K562 (cell line): ENCODE data around the gene DUSP5. TPM values are rescaled to one million over a fixed set of nuclear protein-coding genes. Genes with fewer than 3 reads are reported as not detected.
"Not testable (repeated sequence)": the region's sequence is repeated elsewhere in the genome, so short reads cannot be mapped to it uniquely, and the experiment has no call there.

Experiments used
- ATAC-seq: fragments of 200-7000 bp; cut with Tn5 transposase; 3 replicates; pipeline ENCODE4 v1.9.1; 2020; ENCODE audit warnings: moderate library complexity
- BruUV-seq: library from RNA; stranded (reverse); fragments of 400-500 nt; replicated peaks from 2 replicates; lab custom pipeline; 2021; lab: Mats Ljungman, UMichigan
- CTCF ChIA-PET: fragments of 300-600 bp; formaldehyde crosslinking; extraction: SDS; loops from one replicate; lab custom pipeline; 2021; ENCODE audit warnings: low intra/inter-chr PET ratio; lab: Yijun Ruan, JAX
- POLR2A ChIA-PET: fragments of 300-600, 350-650 bp; sonication (Branson Sonifier 250); formaldehyde crosslinking; extraction: SDS; loops from one replicate; lab custom pipeline; 2021; ENCODE audit warnings: antibody characterized with exemption, inconsistent platforms; lab: Yijun Ruan, JAX
- DNase-seq, 4 experiments: peaks; one replicate each; pipeline versions ENCODE4 v3.0.0 to v3.0.0-alpha.2; 2011 to 2018; ENCODE audit warnings: low spot score in 3 of 4, mixed read lengths in 3 of 4; ENCODE audit errors: extremely low read depth in 1 of 4
- FAIRE-seq: peaks from 2 replicates; lab custom pipeline; 2011; peaks lifted over from hg19 to GRCh38; lab: Jason Lieb, UNC
- H2AFZ ChIP-seq: 2 replicates; pipeline ENCODE4 v1.6.0; 2011; ENCODE audit warnings: low read depth, low read length, control low read depth, inconsistent platforms
- H3K27ac ChIP-seq: fragments of 200-600 bp; 3 replicates; pipeline ENCODE4 v1.8.0; 2011; ENCODE audit warnings: low read depth, mild to moderate bottlenecking, control low read depth, inconsistent platforms, low read length, moderate library complexity, mixed read lengths; ENCODE audit errors: extremely low read depth
- H3K27me3 ChIP-seq, 2 experiments: fragments of 300-600 bp in 1 of 2; 2 replicates in 1 of 2; 3 replicates in 1 of 2; pipeline versions ENCODE4 v1.6.0 to v1.8.0; 2011; ENCODE audit warnings: inconsistent platforms in 2 of 2, low read length in 2 of 2, mild to moderate bottlenecking in 1 of 2, mixed read lengths in 1 of 2, moderate library complexity in 1 of 2; ENCODE audit not compliant: control insufficient read depth in 2 of 2, insufficient read depth in 2 of 2
- H3K36me3 ChIP-seq: fragments of 300-600 bp; 3 replicates; pipeline ENCODE4 v1.8.0; 2011; ENCODE audit warnings: mild to moderate bottlenecking, low read length, inconsistent platforms; ENCODE audit not compliant: control insufficient read depth, insufficient read depth
- H3K4me1 ChIP-seq, 2 experiments: fragments of 200-600 bp in 1 of 2; replicated peaks in 1 of 2; 2 replicates in 1 of 2; 3 replicates in 1 of 2; pipeline versions ENCODE4 v1.5.1 to v1.8.0; 2011; ENCODE audit warnings: inconsistent platforms in 2 of 2, low read length in 2 of 2, mild to moderate bottlenecking in 1 of 2, mixed read lengths in 1 of 2, moderate library complexity in 1 of 2; ENCODE audit not compliant: control insufficient read depth in 2 of 2, insufficient read depth in 2 of 2
- H3K4me2 ChIP-seq: 2 replicates; pipeline ENCODE4 v1.6.1; 2011; ENCODE audit warnings: low read length, control low read depth, inconsistent platforms, mixed read lengths; ENCODE audit not compliant: insufficient read depth
- H3K4me3 ChIP-seq: fragments of 200-600 bp; sonication (generic), shearing (Covaris generic); 2 replicates; pipeline ENCODE4 v1.5.1; 2016; ENCODE audit warnings: control low read depth, inconsistent platforms
- H3K79me2 ChIP-seq: fragments of 200-600 bp; 3 replicates; pipeline ENCODE4 v1.8.0; 2011; ENCODE audit warnings: low read length, inconsistent platforms; ENCODE audit not compliant: control insufficient read depth, insufficient read depth
- H3K9ac ChIP-seq, 2 experiments: 2 replicates each; pipeline versions ENCODE4 v1.6.0 to v1.6.1; 2011; ENCODE audit warnings: low read depth in 2 of 2, low read length in 2 of 2, control low read depth in 1 of 2, inconsistent platforms in 1 of 2, mild to moderate bottlenecking in 1 of 2, mixed read lengths in 1 of 2; ENCODE audit not compliant: insufficient read depth in 1 of 2
- H3K9me1 ChIP-seq: one replicate; pipeline ENCODE4 v1.6.0; 2011; ENCODE audit warnings: inconsistent platforms, mild to moderate bottlenecking, low read length, moderate library complexity; ENCODE audit not compliant: control insufficient read depth, insufficient read depth
- H3K9me3 ChIP-seq: replicated peaks from 2 replicates; pipeline ENCODE4 v1.5.1; 2011; ENCODE audit warnings: low read depth, low read length, inconsistent platforms; ENCODE audit not compliant: control insufficient read depth, insufficient read depth
- H4K20me1 ChIP-seq: replicated peaks from 2 replicates; pipeline ENCODE4 v1.6.1; 2011; ENCODE audit warnings: low read length, inconsistent platforms, mixed read lengths; ENCODE audit not compliant: control insufficient read depth, insufficient read depth
- ARID1B ChIP-seq: fragments of 450-650 bp; IDR thresholded peaks from 2 replicates; pipeline ENCODE4 v1.6.1; 2016; ENCODE audit warnings: antibody characterized with exemption, mild to moderate bottlenecking, inconsistent platforms
- ATF7 ChIP-seq: fragments of 450-650 bp; IDR thresholded peaks from 2 replicates; pipeline ENCODE4 v1.7.1; 2014; ENCODE audit warnings: mild to moderate bottlenecking, moderate library complexity
- C11orf30 ChIP-seq: fragments of 450-650 bp; IDR thresholded peaks from 2 replicates; pipeline ENCODE4 v1.6.1; 2016; ENCODE audit warnings: low read depth, mild to moderate bottlenecking
- CEBPB ChIP-seq: fragments of 450-650 bp; IDR thresholded peaks from 2 replicates; pipeline ENCODE4 v1.6.1; 2016; ENCODE audit warnings: missing genetic modification characterization, missing compliant biosample characterization
- CEBPG ChIP-seq, 3 experiments: fragments of 200-800 bp in 1 of 3; sonication (Bioruptor generic) in 1 of 3; sonication (generic) in 1 of 3; formaldehyde crosslinking in 1 of 3; IDR thresholded peaks in 2 of 3; conservative IDR thresholded peaks in 1 of 3; 2 replicates each; pipeline versions ENCODE4 v1.6.1 to v1.8.0; 2016 to 2022; ENCODE audit warnings: missing compliant biosample characterization in 2 of 3, missing genetic modification characterization in 2 of 3, mild to moderate bottlenecking in 1 of 3, missing genetic modification reagents in 1 of 3
- FOSL1 ChIP-seq: fragments of 200-800 bp; sonication (Bioruptor generic); conservative IDR thresholded peaks from 2 replicates; pipeline ENCODE4 v1.6.1; 2016; ENCODE audit warnings: missing genetic modification characterization, missing compliant biosample characterization
- KDM1A ChIP-seq, 2 experiments: fragments of 450-650 bp; IDR thresholded peaks; 2 replicates each; pipeline ENCODE4 v1.6.1; 2016; ENCODE audit warnings: mild to moderate bottlenecking in 2 of 2
- MAFF ChIP-seq: IDR thresholded peaks from 2 replicates; pipeline ENCODE4 v1.6.1; 2012; ENCODE audit warnings: low read length, improper control_type of control experiment
- MAFG ChIP-seq: fragments of 450-650 bp; conservative IDR thresholded peaks from 2 replicates; pipeline ENCODE4 v1.6.1; 2016; ENCODE audit warnings: missing genetic modification characterization, missing compliant biosample characterization
- MAFK ChIP-seq: IDR thresholded peaks from 2 replicates; pipeline ENCODE4 v1.6.1; 2011; ENCODE audit warnings: low read length, improper control_type of control experiment
- SMARCA4 ChIP-seq: fragments of 450-650 bp; IDR thresholded peaks from 2 replicates; pipeline ENCODE4 v1.6.1; 2016
- TRIM24 ChIP-seq, 2 experiments: fragments of 450-650 bp; IDR thresholded peaks; 2 replicates each; pipeline ENCODE4 v1.6.1; 2016
- ZNF316 ChIP-seq: fragments of 450-650 bp; IDR thresholded peaks from 2 replicates; pipeline ENCODE4 v1.6.1; 2016
- WGBS: fragments of 100-300 bp; shearing (Covaris generic); methylation state at CpG from one replicate; pipeline ENCODE4 v1.1.6; 2016; ENCODE audit warnings: low coverage, mixed read lengths; ENCODE audit not compliant: insufficient coverage; ENCODE audit errors: missing lambda C conversion rate; 5-methylcytosine and 5-hydroxymethylcytosine counted together
- in situ Hi-C: fragments of 300-500 bp; cut with MboI; formaldehyde crosslinking; loops from 4 replicates; pipeline ENCODE4 v1.15.0; 2018; ENCODE audit warnings: inconsistent platforms, mixed read lengths
- intact Hi-C: fragments of 100-400 bp; cut with micrococcal nuclease; formaldehyde crosslinking; loops from 2 replicates; pipeline ENCODE4 v1.14.2; 2022
- polyA plus RNA-seq, 8 experiments: library from polyadenylated mRNA; depleted of rRNA in 4 of 8; stranded (reverse) in 5 of 8; unstranded in 3 of 8; fragments of >200 nt; fragmentation: Nextera tagmentation in 2 of 8; fragmentation: Illumina TruSeq in 1 of 8; extraction: Ambion mirVana in 2 of 8; extraction: Trizol in 1 of 8; gene quantifications; 2 replicates each; pipeline versions ENCODE4 v1.2.1 to v1.2.3, GENCODE V29; 2011 to 2014; ENCODE audit warnings: inconsistent platforms in 1 of 8, missing spikeins in 1 of 8
- total RNA-seq, 7 experiments: library from RNA; depleted of rRNA in 6 of 7; stranded (reverse); fragments of >200 nt in 6 of 7; fragmentation: Illumina TruSeq in 2 of 7; extraction: Trizol in 2 of 7; gene quantifications; 2 replicates each; pipeline versions ENCODE4 v1.2.1 to v1.2.3, GENCODE V29; 2011 to 2021; ENCODE audit warnings: low replicate concordance in 1 of 7
- TF ChIP-seq, protein P1 (sequence below), 2 experiments: fragments of 450-650 bp in 1 of 2; sonication (generic) in 1 of 2; formaldehyde crosslinking in 1 of 2; IDR thresholded peaks in 1 of 2; conservative IDR thresholded peaks in 1 of 2; 2 replicates each; pipeline versions ENCODE4 v1.6.1 to v1.8.1; 2016 to 2023; ENCODE audit warnings: mild to moderate bottlenecking in 2 of 2, moderate library complexity in 2 of 2, inconsistent platforms in 1 of 2, missing genetic modification reagents in 1 of 2

The DUSP5 gene
- total and polyA plus RNA-seq, 9 of the 15 experiments (the other 6 are each of a cell fraction or from before 2014, with no cell fraction given) = 0.49 to 3.4 (median 2.0) TPM

- H2AFZ ChIP-seq, CTCF ChIA-PET: not testable (repeated sequence)
These were observed 31.4 kb downstream of the DUSP5 start for GRCh38 chr10:110528997-110529524.

More at GRCh38 chr10:110528997-110529524, 31.4 kb downstream of the DUSP5 start:
- peak; percentile 44; the same call in 2 of the 3 replicates for ATAC-seq
- H3K9me1 ChIP-seq, H3K27me3 ChIP-seq, BruUV-seq, DNase-seq, H3K27ac ChIP-seq, H3K79me2 ChIP-seq, H4K20me1 ChIP-seq, H3K4me2 ChIP-seq, POLR2A ChIA-PET, H3K4me3 ChIP-seq, H3K9ac ChIP-seq, H3K36me3 ChIP-seq, H3K9me3 ChIP-seq, H3K4me1 ChIP-seq, intact Hi-C loops, FAIRE-seq: not testable (repeated sequence)
- TF ChIP-seq ATF7 (0 out of 2 replicates have a peak, but pooled peaks have one; percentile 28), FOSL1 (tag) (0 out of 2 replicates have a peak, but pooled peaks have one; percentile 23), MAFG (tag) (0 out of 2 replicates have a peak, but pooled peaks have one; percentile 12), CEBPB (tag) (peak; percentile 29; the same call in 1 of the 2 replicates), MAFK (peak; percentile 60; the same call in 1 of the 2 replicates), TRIM24 (IDR thresholded peaks at IDR 0.05) (0 out of 4 replicates have a peak, but pooled peaks of 1 of the 2 experiments have one; percentile 19), ARID1B (peak; percentile 31; the same call in 1 of the 2 replicates), SMARCA4 (0 out of 2 replicates have a peak, but pooled peaks have one; percentile 32), C11orf30 (peak; percentile 78), MAFF (0 out of 2 replicates have a peak, but pooled peaks have one; percentile 5), KDM1A (IDR thresholded peaks at IDR 0.05) (peak in 1 of 2 experiments; percentile 38; a peak in 1 of 4 replicates), CEBPG (CRISPR knock-in tag; IDR thresholded peaks at IDR 0.05) (peak; percentile 53; the same call in 1 of the 2 replicates), CEBPG (tag; conservative IDR thresholded peaks at IDR 0.05 in 1 of 2, IDR thresholded peaks at IDR 0.05 in 1 of 2) (peak; percentile 62 to 84), ZNF316 (peak; percentile 82)
- TF ChIP-seq, protein P1, sequence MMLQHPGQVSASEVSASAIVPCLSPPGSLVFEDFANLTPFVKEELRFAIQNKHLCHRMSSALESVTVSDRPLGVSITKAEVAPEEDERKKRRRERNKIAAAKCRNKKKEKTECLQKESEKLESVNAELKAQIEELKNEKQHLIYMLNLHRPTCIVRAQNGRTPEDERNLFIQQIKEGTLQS (IDR thresholded peaks at IDR 0.05) = peak; percentile 92
- TF ChIP-seq, protein P1 (CRISPR knock-in tag; conservative IDR thresholded peaks at IDR 0.05) = not testable (repeated sequence)
- 61% methylated on average over 8 of the region's 8 CpGs for WGBS
- in situ Hi-C loops = loop anchor here (25.0 kb wide), 1 partner anchor 392 kb away; no protein-coding TSS in a partner anchor
